DMS153 treated with DMSO at 0.1 percent for 48 hours (cell line): ENCODE results near the gene PDILT.
"Not testable (repeated sequence)": the region's sequence is repeated elsewhere in the genome, so short reads cannot be mapped to it uniquely, and the experiment has no call there.

Experiments
- DNase-seq: peaks from one replicate; lab custom pipeline; 2025; ENCODE audit not compliant: unreplicated experiment; lab: John Stamatoyannopoulos, UW

The PDILT gene

DNA sequence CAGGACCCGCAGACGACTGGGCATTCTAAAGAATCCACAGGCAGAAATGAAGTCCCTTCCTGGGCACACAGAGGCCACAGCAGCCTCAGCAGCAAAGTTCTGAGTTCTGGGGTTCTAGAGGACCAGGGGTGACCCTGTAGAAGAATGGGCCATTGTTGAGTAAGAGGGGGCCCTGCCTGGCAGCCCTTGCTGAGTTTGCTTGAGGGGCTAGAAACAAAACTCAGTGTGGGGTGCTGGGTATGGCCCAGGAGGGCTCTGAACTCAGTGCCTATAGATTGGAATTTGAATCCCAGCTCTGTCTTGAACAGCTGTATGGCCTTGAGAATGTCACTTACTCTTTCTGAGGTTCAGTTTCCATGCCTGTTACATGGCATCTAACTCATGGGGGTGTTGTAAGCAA, at the start of gene PDILT:
TSS of gene PDILT (minus strand) at position 101 of the 400 bp plus-strand sequence. CDS start 5,437 bp downstream, outside the sequence.
- no peak for DNase-seq

DNA sequence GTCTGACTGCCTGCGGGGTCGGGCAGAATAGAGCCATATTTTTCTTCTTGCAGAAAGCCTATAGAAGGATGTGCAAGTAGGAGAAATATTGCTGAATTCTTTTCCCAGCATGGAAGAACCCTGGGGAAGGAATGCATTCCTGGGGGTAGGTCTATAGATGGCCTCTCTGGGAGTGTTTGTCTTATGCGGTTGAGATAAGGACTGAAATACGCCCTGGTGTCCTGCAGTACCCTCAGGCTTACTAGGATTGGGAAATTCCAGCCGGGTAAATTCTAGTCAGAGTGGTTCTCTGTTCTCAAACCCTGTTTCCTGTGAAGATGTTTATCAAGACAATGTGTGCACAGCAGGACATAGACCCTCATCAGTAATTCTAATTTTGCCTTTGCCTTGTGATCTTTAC, 49.1 kb upstream of the PDILT start:
- not testable (repeated sequence) for DNase-seq

DNA sequence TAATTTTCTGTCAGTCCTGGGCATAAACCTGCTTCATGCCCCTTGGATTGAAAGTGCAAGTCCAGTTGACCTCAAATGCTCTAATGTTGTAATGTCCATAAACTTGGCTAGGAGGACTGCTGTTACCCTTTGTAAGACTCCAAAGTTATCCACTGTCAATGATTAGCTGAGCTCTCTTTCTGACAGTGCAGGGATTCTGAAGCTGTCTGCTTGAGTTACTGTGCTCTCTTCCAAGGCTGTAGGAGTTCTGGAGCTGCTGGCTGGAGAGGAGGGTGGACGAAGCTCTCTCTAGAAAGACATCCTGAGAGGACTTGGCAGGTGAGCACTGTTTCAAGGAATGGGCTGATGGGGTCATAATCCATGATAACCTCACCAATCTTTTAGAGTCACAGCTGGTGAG, 46.8 kb upstream of the PDILT start, which contains the start of gene ACSM2A:
TSS of gene ACSM2A (plus strand) at position 158 of the 400 bp plus-strand sequence. CDS start 8,594 bp downstream, outside the sequence.
- DNase-seq: not testable (repeated sequence)

DNA sequence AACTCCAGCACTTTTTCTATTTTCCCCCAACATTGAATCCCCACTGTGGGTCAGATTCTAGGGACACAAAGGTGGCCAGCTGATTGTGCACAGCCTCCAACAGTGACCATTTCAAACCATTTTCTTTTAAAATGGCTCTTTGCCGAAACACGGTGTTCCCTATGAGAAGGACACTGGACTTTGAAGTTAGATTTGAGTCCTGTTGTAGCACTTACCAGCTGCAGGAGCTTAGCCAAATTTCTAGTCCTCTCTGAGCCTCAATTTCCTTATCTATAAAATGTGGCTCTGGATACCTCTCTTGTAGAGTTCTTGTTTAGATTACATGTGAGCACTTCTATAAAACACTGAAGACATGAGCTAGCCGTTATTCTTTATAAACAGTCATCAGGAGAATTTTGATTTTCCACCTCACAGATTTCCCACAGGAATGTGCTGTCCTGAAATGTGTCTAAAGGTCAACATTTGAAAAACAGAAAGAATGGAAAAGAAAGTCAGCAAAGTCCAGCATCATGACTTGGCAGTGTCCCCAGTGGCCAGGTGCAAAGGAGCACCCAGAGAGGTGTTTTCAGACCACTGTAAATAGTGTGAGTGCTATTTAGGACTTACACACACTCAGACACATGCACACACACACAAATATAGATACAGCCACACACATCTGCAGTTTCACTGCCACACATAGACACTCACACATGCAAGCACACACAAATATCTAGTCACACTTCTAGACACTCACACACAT, 42.3 kb upstream of the PDILT start:
- DNase-seq: not testable (repeated sequence)

GRCh38 chr16:20441859-20442258, 37.3 kb upstream of the PDILT start:
- not testable (repeated sequence) for DNase-seq

DNA sequence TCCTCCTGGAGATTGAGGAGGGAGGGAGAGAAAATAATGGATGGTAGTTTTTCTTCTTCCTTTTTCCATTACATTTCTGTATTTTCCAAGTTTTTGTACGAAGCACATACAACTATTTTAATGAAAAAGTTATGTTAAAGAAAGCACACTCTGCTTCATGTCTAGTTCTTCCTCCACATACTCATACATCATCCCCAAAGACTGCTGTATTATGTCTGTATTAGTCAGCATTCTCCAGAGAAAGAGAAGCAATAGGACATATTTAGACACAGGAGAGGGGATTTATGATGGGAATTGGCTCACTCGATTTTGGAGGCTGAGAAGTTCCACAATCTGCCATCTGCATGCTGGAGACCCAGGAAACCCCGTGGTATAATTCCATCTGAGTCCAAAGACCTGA, 36.7 kb upstream of the PDILT start:
- DNase-seq: no peak

DNA sequence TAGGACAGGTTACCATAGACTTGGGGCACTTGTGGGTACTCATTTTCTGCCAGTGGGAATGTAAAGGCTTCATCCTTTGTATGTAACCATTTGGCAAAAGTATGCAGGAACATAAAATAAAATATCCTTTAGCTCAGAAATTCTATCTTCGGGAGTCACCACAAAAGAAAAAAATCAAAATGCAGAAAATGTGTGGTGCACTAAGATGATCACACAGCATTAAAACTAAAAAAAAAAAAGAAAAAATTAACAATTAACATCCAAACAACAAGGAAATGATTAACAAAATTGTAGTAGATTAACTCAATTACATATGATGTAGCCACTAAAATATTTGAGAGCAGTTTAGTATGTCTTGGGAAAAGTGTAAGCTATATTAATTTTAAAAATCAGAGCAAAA, 36.2 kb upstream of the PDILT start:
- DNase-seq: not testable (repeated sequence)

- DNase-seq: not testable (repeated sequence)
Measured at GRCh38 chr16:20439820-20440231, 35.3 kb upstream of the PDILT start.

- DNase-seq: not testable (repeated sequence)
Measured at GRCh38 chr16:20438950-20439349, 34.4 kb upstream of the PDILT start.

DNA sequence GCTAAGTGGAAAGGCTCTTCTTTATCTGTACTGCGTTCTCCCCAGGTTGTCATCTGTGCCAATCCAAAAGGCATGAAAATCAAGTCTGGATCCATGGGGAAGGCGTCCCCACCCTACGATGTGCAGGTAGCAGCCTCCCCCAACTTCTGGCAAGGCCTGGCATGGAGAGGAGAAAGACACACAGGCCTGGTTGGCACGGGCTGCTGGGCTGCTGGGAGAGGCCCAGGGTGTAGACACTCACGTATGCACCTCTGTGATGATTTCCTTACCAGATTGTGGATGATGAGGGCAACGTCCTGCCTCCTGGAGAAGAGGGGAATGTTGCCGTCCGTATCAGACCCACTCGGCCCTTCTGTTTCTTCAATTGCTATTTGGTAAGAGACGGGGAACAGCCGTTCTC, 26.4 kb upstream of the PDILT start:
- no peak for DNase-seq

DNA sequence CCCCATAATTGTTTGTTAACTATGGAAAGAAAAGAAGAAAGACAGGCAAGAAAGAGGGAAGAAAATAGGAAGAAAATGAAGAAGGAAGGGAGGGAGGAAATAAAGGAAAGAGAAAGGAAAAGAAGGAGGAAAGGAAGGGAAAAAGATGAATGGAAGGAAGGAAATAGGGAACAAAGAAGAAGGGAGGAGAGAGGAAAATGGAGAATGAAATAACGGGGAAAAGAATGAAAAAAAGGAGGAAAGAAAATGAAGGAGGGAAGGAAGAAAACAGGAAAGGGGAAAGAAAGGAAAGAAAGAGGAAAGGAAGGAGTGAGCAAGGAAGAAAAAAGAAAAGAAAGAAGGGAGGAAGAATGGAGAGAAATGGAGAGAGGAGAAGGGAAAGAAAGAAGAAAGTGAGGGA, 25.9 kb upstream of the PDILT start:
- DNase-seq: not testable (repeated sequence)

- not testable (repeated sequence) for DNase-seq
Measured at GRCh38 chr16:20429499-20429898, 25.0 kb upstream of the PDILT start.

DNA sequence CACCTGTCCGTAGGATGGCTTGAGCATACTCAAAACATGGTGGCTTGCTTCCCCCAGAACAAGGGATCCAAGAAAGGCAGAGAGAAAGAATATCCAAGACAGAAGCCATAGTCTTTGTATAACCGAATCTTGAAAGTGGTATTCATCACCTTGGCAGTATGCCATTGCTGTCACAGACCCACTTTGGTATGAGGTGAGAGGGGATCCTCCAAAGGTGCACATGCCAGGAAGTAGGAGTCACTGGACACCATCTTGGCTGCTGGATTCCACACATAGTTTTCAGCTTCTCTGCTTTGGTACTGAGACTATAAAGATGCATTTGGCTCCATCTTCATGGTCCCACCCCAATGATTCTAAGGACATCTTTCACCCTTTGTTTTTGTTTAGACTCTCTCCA, 22.9 kb upstream of the PDILT start:
- DNase-seq: not testable (repeated sequence)

GRCh38 chr16:20424129-20424866, 19.8 kb upstream of the PDILT start:
- no peak for DNase-seq

- not testable (repeated sequence) for DNase-seq
Measured at GRCh38 chr16:20423772-20424128, 19.2 kb upstream of the PDILT start.

DNA sequence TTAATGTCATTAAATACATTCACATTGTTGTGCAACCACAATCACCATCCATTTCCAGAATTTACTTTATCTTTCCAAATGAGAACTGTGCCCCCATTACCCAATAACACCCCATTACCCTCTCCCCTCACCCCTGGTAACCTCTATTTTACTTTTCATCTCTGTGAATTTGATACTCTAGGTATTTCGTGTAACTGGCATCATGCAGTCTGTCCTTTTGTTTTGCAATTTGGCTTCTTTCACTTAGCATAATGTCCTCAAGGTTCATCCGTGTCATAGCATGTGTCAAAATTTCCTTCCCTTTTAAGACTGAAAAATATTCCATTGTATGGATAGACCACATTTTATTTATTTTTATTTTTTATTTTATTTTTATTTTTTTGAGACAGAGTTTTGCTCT, 17.2 kb upstream of the PDILT start:
- DNase-seq: not testable (repeated sequence)

- not testable (repeated sequence) for DNase-seq
Measured at GRCh38 chr16:20419093-20419492, 14.6 kb upstream of the PDILT start.

DNA sequence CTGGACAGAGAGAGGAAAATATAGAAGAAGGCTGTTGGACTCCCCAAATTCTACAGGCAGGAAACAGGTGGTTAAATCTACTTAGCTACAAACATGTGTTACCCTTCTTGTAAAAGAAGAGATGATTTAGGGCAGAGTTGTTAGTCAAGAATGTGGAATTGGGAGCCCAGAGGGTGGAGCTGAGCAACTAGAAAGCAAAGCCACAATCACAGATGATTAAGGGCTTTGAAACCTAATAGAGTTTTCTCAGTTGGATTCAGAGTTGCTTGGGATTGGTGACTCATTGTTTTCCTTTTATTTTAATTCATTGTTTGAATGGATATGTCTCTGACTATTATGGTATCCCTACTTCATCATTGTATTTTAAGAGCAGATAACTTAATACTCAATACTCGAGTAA, 11.0 kb upstream of the PDILT start:
- no peak for DNase-seq

DNA sequence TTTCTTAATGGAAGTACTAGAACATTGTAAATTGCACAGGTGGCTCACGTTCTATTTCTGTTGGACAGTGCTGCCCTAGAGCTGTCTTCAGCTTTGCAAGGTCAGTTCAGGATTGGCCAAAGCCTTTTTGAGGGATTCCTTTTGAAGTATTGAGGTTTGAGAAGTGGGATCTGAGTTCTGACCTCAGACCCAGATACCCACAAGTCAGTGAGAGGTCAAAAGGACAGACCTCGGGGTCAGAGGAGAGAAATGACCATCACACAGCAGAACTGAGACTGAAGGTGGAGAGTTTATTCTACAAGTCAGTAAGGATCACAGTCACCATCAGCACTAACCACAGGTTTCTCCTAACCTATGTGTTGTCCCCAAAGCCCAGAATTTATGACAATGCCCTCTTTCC, 6.5 kb upstream of the PDILT start:
- no peak for DNase-seq

GRCh38 chr16:20410121-20410723, 5.7 kb upstream of the PDILT start:
- DNase-seq: no peak

- DNase-seq: no peak
Measured at GRCh38 chr16:20409398-20410120, 5.0 kb upstream of the PDILT start, which contains the start of gene ACSM5. Gene ACSM5 (plus strand): TSS chr16:20409534. CDS start chr16:20411485, 1,951 bp downstream.
